IgD-negative memory B cell (primary cell): Measurements from ENCODE around the gene ALMS1. TPM values are rescaled to one million over a fixed set of nuclear protein-coding genes. Genes with fewer than 3 reads are reported as not detected.
"Not testable (repeated sequence)": the region's sequence is repeated elsewhere in the genome, so short reads cannot be mapped to it uniquely, and the experiment has no call there.

Source experiments
- H3K27ac Mint-ChIP-seq, 3 donors: one replicate each; pipeline ENCODE4 v1.8.0; 2020 to 2022; ENCODE audit warnings: mild to moderate bottlenecking in 3 of 3, mixed read lengths in 3 of 3, moderate library complexity in 1 of 3
- H3K27me3 Mint-ChIP-seq: one replicate; pipeline ENCODE4 v1.8.0; 2021; ENCODE audit warnings: mixed read lengths
- H3K36me3 Mint-ChIP-seq: one replicate; pipeline ENCODE4 v1.8.0; 2020; ENCODE audit warnings: mild to moderate bottlenecking, mixed read lengths
- H3K4me1 Mint-ChIP-seq, 3 donors: one replicate each; pipeline ENCODE4 v1.8.0; 2020 to 2022; ENCODE audit warnings: mixed read lengths in 3 of 3, mild to moderate bottlenecking in 1 of 3
- H3K4me3 Mint-ChIP-seq, 4 donors: one replicate each; pipeline ENCODE4 v1.8.0; 2020 to 2022; ENCODE audit warnings: mild to moderate bottlenecking in 4 of 4, mixed read lengths in 4 of 4, moderate library complexity in 3 of 4
- H3K9me3 Mint-ChIP-seq, 3 donors: one replicate each; pipeline ENCODE4 v1.8.0; 2020 to 2021; ENCODE audit warnings: mixed read lengths in 3 of 3, mild to moderate bottlenecking in 1 of 3
- polyA plus RNA-seq: library from polyadenylated mRNA; unstranded; fragments of 300-500 nt; fragmentation: Illumina TruSeq; gene quantifications from one replicate; pipeline ENCODE4 v1.2.3, GENCODE V29; 2021

The ALMS1 gene
- polyA plus RNA-seq, 1 donor from 2014 or later = 2.3 TPM

GRCh38 chr2:73426176-73426575 is 40.5 kb downstream of the ALMS1 start:
- Mint-ChIP-seq H3K4me1 (no peaks in the 10 kb centered on the region), H3K4me3 (no peak overlapping the region), H3K9me3 (no peaks in the 10 kb centered on the region), H3K27ac (no peak overlapping the region), H3K36me3 (peaks cover 28% of the 10 kb centered on the region), H3K27me3 (no peaks in the 10 kb centered on the region)

GRCh38 chr2:73436019-73436418 is 50.4 kb downstream of the ALMS1 start:
- peaks cover 17% of the 10 kb centered on the region for H3K36me3 Mint-ChIP-seq
- H3K4me3 Mint-ChIP-seq = no peak overlapping the region
- H3K4me1 Mint-ChIP-seq = no peaks in the 10 kb centered on the region
- no peaks in the 10 kb centered on the region for H3K9me3 Mint-ChIP-seq
- H3K27me3 Mint-ChIP-seq = no peaks in the 10 kb centered on the region
- H3K27ac Mint-ChIP-seq = no peak overlapping the region

DNA sequence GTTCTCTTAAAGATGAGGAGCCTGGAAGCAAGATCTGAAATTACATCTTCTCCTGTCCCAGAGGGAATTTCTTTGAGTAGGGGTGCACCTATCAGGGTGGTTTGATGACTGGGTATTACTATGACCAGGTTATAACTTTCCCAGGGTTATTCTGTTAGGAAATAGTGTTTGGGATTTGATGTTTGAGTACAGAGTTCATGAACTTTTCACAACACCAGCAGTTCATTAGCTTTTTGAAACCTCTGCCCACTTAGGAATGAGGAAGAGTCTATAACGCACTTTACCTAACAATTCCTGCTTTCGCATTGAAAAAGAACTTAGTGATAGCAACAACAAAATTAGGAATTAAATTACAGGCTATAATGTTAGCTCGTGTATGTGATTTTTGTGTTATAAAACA is 58.6 kb downstream of the ALMS1 start:
- Mint-ChIP-seq H3K27ac (no peak overlapping the region), H3K4me1 (no peaks in the 10 kb centered on the region), H3K4me3 (no peak overlapping the region), H3K9me3 (peaks cover 0 to 2% (median 0%) of the 10 kb centered on the region in 3 donors), H3K27me3 (no peaks in the 10 kb centered on the region), H3K36me3 (peaks cover 33% of the 10 kb centered on the region)

GRCh38 chr2:73448856-73449255 is 63.2 kb downstream of the ALMS1 start:
- H3K36me3 Mint-ChIP-seq = peaks cover 30% of the 10 kb centered on the region
- no peak overlapping the region for H3K27ac Mint-ChIP-seq
- H3K9me3 Mint-ChIP-seq = peaks cover 0 to 2% (median 0%) of the 10 kb centered on the region in 3 donors
- no peaks in the 10 kb centered on the region for H3K27me3 Mint-ChIP-seq
- H3K4me3 Mint-ChIP-seq = no peak overlapping the region
- peaks cover 0 to 6% (median 0%) of the 10 kb centered on the region in 3 donors for H3K4me1 Mint-ChIP-seq

GRCh38 chr2:73449404-73449803 is 63.8 kb downstream of the ALMS1 start:
- no peak overlapping the region for H3K4me3 Mint-ChIP-seq
- H3K36me3 Mint-ChIP-seq = peaks cover 25% of the 10 kb centered on the region
- peaks cover 0 to 6% (median 0%) of the 10 kb centered on the region in 3 donors for H3K4me1 Mint-ChIP-seq
- peaks cover 0 to 2% (median 0%) of the 10 kb centered on the region in 3 donors for H3K9me3 Mint-ChIP-seq
- H3K27me3 Mint-ChIP-seq = no peaks in the 10 kb centered on the region
- no peak overlapping the region for H3K27ac Mint-ChIP-seq

DNA sequence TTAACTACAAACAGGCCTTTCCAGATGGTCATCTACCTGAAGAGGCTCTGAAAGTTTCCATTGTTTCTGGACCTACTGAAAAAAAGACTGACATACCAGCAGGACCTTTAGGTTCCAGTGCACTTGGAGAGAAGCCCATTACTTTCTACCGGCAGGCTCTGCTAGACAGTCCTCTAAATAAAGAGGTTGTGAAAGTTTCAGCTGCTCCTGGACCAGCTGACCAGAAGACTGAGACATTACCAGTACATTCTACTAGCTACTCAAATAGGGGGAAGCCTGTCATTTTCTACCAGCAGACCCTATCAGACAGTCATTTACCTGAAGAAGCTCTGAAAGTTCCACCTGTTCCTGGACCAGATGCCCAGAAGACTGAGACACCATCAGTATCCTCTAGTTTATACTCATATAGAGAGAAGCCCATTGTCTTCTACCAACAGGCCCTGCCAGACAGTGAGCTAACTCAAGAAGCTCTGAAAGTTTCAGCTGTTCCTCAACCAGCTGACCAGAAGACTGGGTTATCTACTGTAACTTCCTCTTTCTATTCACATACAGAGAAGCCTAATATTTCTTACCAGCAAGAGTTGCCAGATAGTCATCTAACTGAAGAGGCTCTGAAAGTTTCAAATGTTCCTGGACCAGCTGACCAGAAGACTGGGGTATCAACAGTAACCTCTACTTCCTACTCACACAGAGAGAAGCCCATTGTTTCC is 65.8 kb downstream of the ALMS1 start:
- peaks cover 21% of the 10 kb centered on the region for H3K36me3 Mint-ChIP-seq
- peaks cover 0 to 2% (median 0%) of the 10 kb centered on the region in 3 donors for H3K9me3 Mint-ChIP-seq
- H3K27me3 Mint-ChIP-seq = no peaks in the 10 kb centered on the region
- H3K27ac Mint-ChIP-seq = no peak overlapping the region
- H3K4me1 Mint-ChIP-seq = peaks cover 0 to 6% (median 0%) of the 10 kb centered on the region in 3 donors
- no peak overlapping the region for H3K4me3 Mint-ChIP-seq

- Mint-ChIP-seq H3K4me1 (no peaks in the 10 kb centered on the region), H3K36me3 (peaks cover 15% of the 10 kb centered on the region), H3K27ac (peak overlapping the region in 1 of 3 donors; percentile 3), H3K27me3 (no peaks in the 10 kb centered on the region), H3K9me3 (peaks cover 0 to 4% (median under 1%) of the 10 kb centered on the region in 3 donors), H3K4me3 (no peak overlapping the region)
Measured at GRCh38 chr2:73457982-73458381, 72.3 kb downstream of the ALMS1 start.

GRCh38 chr2:73462388-73462787 is 76.8 kb downstream of the ALMS1 start:
- not testable (repeated sequence) for H3K4me3 Mint-ChIP-seq, H3K9me3 Mint-ChIP-seq, H3K4me1 Mint-ChIP-seq, H3K27me3 Mint-ChIP-seq, H3K27ac Mint-ChIP-seq
- peaks cover 10% of the 10 kb centered on the region for H3K36me3 Mint-ChIP-seq

GRCh38 chr2:73468376-73468775 is 82.7 kb downstream of the ALMS1 start:
- H3K9me3 Mint-ChIP-seq = no peaks in the 10 kb centered on the region
- no peaks in the 10 kb centered on the region for H3K27me3 Mint-ChIP-seq
- no peaks in the 10 kb centered on the region for H3K36me3 Mint-ChIP-seq
- H3K4me3 Mint-ChIP-seq = no peak overlapping the region
- H3K27ac Mint-ChIP-seq = no peak overlapping the region
- no peaks in the 10 kb centered on the region for H3K4me1 Mint-ChIP-seq

DNA sequence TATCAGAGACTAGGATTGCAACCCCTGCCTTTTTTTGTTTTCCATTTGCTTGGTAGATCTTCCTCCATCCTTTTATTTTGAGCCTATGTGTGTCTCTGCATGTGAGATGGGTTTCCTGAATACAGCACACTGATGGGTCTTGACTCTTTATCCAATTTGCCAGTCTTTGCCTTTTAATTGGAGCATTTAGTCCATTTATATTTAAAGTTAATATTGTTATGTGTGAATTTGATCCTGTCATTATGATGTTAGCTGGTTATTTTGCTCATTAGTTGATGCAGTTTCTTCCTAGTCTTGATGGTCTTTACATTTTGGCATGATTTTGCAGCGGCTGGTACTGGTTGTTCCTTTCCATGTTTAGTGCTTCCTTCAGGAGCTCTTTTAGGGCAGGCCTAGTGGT is 98.2 kb downstream of the ALMS1 start:
- not testable (repeated sequence) for H3K4me3 Mint-ChIP-seq, H3K27ac Mint-ChIP-seq, H3K27me3 Mint-ChIP-seq, H3K4me1 Mint-ChIP-seq, H3K9me3 Mint-ChIP-seq
- H3K36me3 Mint-ChIP-seq = peaks cover 17% of the 10 kb centered on the region

DNA sequence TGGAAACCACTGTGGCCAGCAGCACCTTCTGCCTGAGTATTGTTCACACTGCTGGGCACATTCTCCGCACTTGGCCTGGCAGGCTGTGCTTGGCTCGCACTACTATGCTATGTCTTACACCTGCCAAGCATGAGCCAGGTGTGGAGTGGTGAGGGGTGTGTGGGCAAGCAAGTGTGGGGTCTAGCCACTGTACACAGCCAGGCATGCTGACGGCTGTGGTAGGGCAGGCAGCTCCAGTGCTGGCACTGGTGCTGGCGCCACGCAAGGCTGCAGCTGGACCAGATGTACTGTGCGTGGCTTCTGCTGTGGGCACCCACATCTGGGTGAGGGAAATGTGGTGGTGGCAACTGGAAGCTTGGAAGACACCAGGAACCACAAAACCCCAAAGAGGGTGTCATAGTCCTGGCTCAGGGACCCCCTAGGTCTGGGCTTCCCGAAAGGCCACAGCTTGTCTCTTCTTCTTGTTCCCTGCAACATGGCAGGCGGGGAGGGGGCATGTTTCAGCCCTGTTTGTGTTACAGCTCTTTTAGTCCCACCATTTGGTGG is 101.5 kb downstream of the ALMS1 start:
- Mint-ChIP-seq H3K27me3 (peaks cover 2% of the 10 kb centered on the region), H3K4me1 (peaks cover 0 to 2% (median 0%) of the 10 kb centered on the region in 3 donors), H3K9me3 (peaks cover 0 to 7% (median 0%) of the 10 kb centered on the region in 3 donors), H3K27ac (no peak overlapping the region), H3K36me3 (peaks cover 21% of the 10 kb centered on the region), H3K4me3 (no peak overlapping the region)

DNA sequence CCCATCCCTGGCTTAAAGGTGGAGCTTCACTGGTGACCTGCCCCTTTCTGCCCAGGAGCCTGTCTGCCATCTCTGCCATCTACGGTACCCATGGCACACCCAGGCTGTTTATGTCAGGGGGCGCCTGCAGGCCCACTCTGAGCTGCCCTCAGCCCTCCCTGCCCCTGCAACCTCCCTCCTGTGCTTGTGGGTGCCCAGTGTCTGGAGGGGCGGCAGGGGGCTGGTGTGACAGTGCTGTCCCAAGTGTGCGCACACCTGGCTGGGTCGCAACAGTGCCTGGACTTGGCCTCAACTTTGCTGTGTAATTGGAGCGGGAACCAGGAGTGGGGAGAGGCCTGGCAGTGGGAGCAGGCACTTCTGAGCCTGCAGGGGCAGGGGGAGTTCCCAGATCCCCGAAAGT is 102.4 kb downstream of the ALMS1 start:
- Mint-ChIP-seq H3K9me3 (peaks cover 0 to 7% (median 0%) of the 10 kb centered on the region in 3 donors), H3K36me3 (peaks cover 21% of the 10 kb centered on the region), H3K4me1 (peaks cover 0 to 2% (median 0%) of the 10 kb centered on the region in 3 donors), H3K27me3 (peaks cover 2% of the 10 kb centered on the region), H3K4me3 (no peak overlapping the region), H3K27ac (no peak overlapping the region)

- peaks cover 21% of the 10 kb centered on the region for H3K36me3 Mint-ChIP-seq
- peaks cover 0 to 2% (median 0%) of the 10 kb centered on the region in 3 donors for H3K4me1 Mint-ChIP-seq
- H3K4me3 Mint-ChIP-seq = no peak overlapping the region
- H3K9me3 Mint-ChIP-seq = peaks cover 0 to 7% (median 0%) of the 10 kb centered on the region in 3 donors
- no peak overlapping the region for H3K27ac Mint-ChIP-seq
- peaks cover 2% of the 10 kb centered on the region for H3K27me3 Mint-ChIP-seq
Measured at GRCh38 chr2:73489053-73489452, 103.4 kb downstream of the ALMS1 start.

DNA sequence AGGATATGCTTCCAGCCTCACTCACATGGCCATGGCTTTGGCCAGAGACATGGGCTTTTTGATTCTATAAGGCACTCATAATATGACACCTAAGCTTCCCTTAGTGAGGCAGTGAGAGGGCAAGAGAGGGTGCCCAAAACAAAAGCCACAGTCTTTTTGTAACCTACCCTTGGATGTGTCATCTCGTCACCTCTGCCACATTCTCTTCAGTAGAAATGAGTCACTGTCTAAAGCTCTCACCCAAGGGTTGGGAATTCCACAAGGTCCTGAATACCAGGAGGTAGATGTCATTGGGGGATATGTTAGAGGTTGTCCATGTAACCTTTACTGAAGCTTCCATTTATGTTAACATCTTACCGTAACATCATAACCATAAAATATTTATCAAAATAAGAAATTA is 108.4 kb downstream of the ALMS1 start:
- no peak overlapping the region for H3K4me3 Mint-ChIP-seq
- peaks cover 0 to 2% (median 0%) of the 10 kb centered on the region in 3 donors for H3K9me3 Mint-ChIP-seq
- peaks cover 2% of the 10 kb centered on the region for H3K27me3 Mint-ChIP-seq
- H3K27ac Mint-ChIP-seq = no peak overlapping the region
- H3K36me3 Mint-ChIP-seq = peaks cover 13% of the 10 kb centered on the region
- peaks cover 0 to 1% (median 0%) of the 10 kb centered on the region in 3 donors for H3K4me1 Mint-ChIP-seq

- Mint-ChIP-seq H3K27ac (no peak overlapping the region), H3K36me3 (peaks cover 22% of the 10 kb centered on the region), H3K4me3 (no peak overlapping the region), H3K4me1 (no peaks in the 10 kb centered on the region), H3K9me3 (peaks cover 0 to 26% (median 3%) of the 10 kb centered on the region in 3 donors), H3K27me3 (no peaks in the 10 kb centered on the region)
Measured at GRCh38 chr2:73503992-73504570, 118.4 kb downstream of the ALMS1 start.

- H3K36me3 Mint-ChIP-seq = peaks cover 23% of the 10 kb centered on the region
Measured at GRCh38 chr2:73504850-73505249, 119.2 kb downstream of the ALMS1 start.

More at GRCh38 chr2:73504850-73505249, 119.2 kb downstream of the ALMS1 start:
- not testable (repeated sequence) for H3K27me3 Mint-ChIP-seq, H3K4me1 Mint-ChIP-seq, H3K4me3 Mint-ChIP-seq, H3K27ac Mint-ChIP-seq
- H3K9me3 Mint-ChIP-seq = peaks cover 4 to 30% (median 6%) of the 10 kb centered on the region in 3 donors
